Islet precursor cell (in vitro differentiated cells): Measurements from ENCODE around the gene PIP.
"Not testable (repeated sequence)": the region's sequence is repeated elsewhere in the genome, so short reads cannot be mapped to it uniquely, and the experiment has no call there.

Experiments used
- DNase-seq: peaks from one replicate; pipeline ENCODE4 v3.0.0-alpha.2; 2018

PIP gene

DNA sequence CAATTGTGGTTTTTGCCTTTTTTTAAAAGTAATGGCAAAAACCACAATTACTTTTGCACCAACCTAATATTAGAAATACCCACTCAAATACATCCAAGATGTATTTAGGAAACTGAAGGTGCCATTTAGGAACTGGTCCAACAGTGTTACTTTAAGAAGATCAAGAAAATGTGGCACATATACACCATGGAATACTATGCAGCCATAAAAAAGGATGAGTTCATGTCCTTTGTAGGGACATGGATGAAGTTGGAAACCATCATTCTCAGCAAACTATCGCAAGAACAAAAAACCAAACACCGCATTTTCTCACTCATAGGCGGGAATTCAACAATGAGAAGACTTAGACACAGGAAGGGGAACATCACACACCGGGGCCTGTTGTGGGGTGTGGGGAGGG, 48.9 kb downstream of the PIP start:
- DNase-seq = not testable (repeated sequence)

DNA sequence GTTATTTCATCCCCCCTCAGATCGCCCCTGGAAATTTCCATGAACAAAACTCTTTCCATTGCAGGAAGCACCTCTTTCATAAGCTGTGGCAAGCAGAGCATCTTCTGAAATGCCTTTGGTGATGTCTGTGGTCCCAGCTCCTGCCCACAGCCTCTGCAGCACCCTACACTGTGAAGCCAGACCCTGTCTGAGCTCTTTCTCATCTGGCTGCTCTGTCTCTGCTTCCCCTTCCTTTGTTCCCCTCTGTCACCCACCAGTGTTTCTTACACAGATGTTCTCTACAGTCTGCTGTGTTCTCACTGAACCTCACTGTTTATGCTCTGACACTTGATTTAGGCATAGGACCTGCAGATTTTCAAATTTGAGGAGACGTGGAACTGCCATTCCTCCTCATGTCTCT, 49.5 kb downstream of the PIP start:
- DNase-seq = no peak

DNA sequence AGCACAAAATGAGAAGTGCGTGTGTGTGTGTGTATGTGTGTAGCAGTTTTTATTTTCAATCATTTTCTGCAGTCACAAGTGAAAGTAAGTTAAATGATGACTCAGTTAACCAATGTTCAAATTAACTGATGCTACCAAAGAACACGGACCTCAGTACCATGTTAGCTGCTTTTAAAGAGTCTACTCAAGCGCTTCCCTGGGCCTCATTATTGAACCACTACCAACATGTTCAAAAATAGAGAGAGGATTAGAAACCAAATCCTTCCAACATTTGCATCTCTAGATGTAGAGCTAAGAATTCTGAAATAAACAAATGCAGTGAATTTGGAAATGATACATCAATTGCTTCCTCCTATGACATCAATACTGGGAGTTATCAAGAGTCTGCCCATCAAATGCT, 51.1 kb downstream of the PIP start, which contains the start of gene TAS2R39:
TAS2R39 (plus strand) TSS at position 396 of the 400 bp plus-strand sequence; CDS start at position 396, 0 bp downstream.
- no peak for DNase-seq

DNA sequence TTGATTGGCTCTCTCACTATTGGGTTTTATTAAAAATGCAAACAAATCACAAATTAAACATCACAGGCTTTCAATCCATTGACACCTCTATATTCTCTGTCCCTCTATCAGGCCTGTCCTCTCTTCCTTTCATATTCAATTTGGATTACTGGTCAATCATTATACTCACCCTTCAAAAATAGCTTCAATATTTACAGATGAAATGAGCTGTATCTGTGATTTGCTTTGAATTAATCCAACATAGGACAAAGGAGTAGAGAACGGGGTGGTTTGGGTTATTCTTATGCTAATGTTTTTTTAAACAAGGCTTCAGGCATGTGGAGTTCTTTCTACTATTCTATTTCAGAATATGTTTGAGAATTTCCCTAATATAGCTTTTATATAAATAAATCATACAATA, 53.7 kb downstream of the PIP start:
- DNase-seq = no peak

DNA sequence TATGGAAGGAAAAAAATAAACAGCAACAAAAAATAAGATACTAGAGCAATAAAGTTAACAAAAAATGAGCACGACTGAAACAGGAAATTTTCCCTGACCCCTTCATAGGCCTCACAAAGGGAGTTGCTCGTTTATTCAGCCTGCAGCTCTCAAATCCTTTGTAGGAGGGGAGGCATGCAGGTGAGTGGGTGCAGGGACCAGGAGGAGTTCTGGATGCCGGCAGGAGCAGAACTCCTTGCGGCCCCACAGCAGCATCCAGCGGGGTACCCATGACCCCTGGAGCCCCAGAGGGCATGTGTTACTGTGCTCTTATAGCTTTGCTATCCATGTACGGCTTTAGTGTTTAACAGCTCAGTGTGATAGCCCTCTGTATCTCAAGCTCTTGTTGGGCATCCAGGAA, 57.1 kb downstream of the PIP start:
- DNase-seq = no peak
